Measurements from ENCODE around the gene WNT3. TPM values are rescaled to one million over a fixed set of nuclear protein-coding genes. Genes with fewer than 3 reads are reported as not detected.

WNT3 gene
- total RNA-seq, 4 donors from 2014 or later, result 0.21 to 0.90 (median 0.73) TPM

DNA sequence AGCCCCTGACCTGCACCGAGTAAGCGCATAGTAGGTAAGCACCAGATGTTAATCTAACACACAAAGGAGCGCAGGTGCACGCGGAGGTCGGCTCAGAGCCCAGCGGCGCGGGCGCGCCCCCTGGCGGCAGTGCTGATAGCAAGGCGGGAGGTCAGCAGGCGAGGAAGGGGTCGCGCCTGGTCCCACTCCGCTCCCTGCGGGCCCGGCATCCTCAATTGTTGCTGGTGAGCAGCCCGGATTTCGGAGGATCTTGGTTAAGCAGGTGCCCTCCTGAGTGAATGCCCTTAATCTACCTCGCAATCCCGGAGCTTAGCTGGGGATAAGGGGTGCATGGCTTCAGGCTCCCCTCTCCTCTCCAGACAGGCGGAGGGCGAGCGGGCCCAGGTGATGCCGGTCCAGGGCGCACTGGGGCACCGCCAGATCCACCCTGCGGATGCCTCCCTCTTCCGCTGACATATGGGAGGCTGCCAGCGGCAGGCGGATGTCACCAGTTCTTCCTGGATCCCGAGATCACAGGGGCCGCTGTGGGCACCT is 4.0 kb upstream of the WNT3 start:
- peaks cover 0 to 72% of the 10 kb centered on the region in 2 donors for H3K27me3 ChIP-seq
- WGBS, 2 donors, result 20 to 23% methylated on average over 27 to 28 of the region's 35 CpGs
- H3K4me3 ChIP-seq, result no peak overlapping the region
- peaks cover 0 to 31% (median 20%) of the 10 kb centered on the region in 4 donors for H3K4me1 ChIP-seq
- no peak for DNase-seq (ENCODE audit: low spot score in 2 of 2)
- H3K27ac ChIP-seq, result no peak overlapping the region
- no peak for TF ChIP-seq POLR2A (IDR thresholded peaks at IDR 0.05)
- TF ChIP-seq, protein P1, sequence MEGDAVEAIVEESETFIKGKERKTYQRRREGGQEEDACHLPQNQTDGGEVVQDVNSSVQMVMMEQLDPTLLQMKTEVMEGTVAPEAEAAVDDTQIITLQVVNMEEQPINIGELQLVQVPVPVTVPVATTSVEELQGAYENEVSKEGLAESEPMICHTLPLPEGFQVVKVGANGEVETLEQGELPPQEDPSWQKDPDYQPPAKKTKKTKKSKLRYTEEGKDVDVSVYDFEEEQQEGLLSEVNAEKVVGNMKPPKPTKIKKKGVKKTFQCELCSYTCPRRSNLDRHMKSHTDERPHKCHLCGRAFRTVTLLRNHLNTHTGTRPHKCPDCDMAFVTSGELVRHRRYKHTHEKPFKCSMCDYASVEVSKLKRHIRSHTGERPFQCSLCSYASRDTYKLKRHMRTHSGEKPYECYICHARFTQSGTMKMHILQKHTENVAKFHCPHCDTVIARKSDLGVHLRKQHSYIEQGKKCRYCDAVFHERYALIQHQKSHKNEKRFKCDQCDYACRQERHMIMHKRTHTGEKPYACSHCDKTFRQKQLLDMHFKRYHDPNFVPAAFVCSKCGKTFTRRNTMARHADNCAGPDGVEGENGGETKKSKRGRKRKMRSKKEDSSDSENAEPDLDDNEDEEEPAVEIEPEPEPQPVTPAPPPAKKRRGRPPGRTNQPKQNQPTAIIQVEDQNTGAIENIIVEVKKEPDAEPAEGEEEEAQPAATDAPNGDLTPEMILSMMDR (IDR thresholded peaks at IDR 0.05), result peak in 1 of 5 experiments; percentile 22
- no peak for TF ChIP-seq EP300 (IDR thresholded peaks at IDR 0.05)
- H3K36me3 ChIP-seq, result no peaks in the 10 kb centered on the region
- H3K9me3 ChIP-seq, result no peaks in the 10 kb centered on the region

DNA sequence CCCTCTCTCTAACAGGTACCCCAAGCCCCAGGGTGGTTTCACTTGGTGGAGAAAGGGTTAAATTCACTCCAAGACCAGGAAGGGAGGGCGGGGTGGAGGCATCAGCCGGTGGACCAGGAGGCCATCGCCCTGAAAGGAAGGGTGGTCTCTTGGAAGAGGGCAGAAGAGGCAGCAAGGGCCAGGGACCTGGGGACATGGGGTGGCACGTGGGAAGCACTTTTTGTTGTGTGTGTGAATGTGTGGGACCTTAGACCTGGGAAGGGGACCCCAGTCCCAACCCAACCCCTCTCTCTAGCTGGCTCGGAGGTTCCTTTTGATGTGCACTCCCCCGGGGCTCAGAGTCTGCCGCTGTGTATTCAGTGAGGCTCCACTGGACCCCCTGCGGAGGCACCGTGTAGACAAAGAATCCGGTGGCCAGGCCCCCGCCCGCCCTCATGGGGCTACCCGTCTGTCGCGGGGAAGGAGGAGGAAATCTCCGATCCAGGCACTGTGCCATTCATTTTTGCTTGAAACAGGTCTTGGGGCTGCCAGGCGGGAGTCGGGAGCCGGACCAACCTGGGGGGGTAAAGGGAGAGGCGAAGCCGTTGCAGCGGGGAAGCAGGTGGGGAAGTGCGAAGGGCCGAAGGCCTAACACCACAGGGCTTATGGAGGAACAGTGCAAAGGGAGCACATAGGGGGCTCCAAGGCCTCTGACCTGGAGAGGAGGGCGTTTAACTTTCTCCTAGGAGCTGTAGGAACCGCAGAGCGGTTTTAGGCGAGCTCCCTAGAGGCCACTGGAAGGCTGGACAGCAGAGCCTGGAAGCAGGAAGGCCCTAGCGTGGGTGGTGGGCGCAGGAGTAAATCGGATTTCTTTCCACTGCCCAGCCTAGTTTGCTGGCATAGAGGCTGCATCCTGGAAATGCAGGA is 3.2 kb upstream of the WNT3 start:
- TF ChIP-seq EP300 (IDR thresholded peaks at IDR 0.05), result no peak
- TF ChIP-seq POLR2A (IDR thresholded peaks at IDR 0.05), result no peak
- TF ChIP-seq, protein P1 (IDR thresholded peaks at IDR 0.05), result no peak
- WGBS, 2 donors, result 19 to 27% methylated on average over 26 to 31 of the region's 31 CpGs
- Histone ChIP-seq H3K36me3 (no peaks in the 10 kb centered on the region), H3K9me3 (no peaks in the 10 kb centered on the region), H3K4me3 (no peak overlapping the region), H3K4me1 (peaks cover 0 to 32% (median 20%) of the 10 kb centered on the region in 4 donors), H3K27ac (no peak overlapping the region), H3K27me3 (peaks cover 0 to 80% of the 10 kb centered on the region in 2 donors)
- no peak for DNase-seq (ENCODE audit: low spot score in 2 of 2)

DNA sequence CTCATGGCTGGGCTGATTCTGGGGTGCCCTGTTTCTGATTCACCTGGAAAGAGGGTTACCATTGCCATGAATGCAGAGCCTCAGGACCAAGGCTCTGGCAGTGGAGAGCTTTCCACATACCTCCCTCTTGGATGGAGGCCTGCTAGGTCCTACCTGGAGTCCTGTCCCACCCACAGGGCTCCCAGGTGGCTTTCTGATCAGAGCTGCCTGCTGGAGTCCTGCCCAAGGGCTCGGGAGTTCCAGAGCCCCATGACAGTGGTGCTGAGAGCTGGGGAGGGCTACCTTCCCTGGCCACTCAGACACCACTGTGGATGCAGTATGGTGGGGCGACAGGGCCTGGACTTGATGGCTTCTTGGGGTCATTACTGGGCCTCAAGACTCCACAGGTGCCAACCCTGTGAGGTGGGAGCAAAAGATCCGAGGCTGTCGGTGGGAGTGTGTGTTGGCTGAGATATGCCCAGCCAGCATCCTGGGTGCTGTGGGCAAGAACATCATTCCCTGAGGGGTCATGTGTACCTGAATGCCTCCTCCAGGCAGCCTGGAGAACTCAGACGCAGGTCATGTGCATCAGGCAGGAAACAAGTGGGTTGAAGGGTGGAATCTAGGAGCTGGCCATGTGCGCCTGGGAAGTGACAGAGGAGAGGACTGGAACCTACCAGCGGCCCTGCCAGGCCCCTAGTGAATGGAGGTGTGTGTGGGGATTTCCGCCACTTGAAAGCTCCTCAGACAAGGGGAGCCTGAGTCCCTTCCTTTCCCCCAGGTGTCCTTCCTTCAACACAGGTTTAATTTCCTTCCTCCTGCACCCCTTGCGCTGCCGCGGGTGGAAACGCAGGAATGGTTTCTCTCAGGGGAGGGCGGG is 2.3 kb upstream of the WNT3 start:
- Histone ChIP-seq H3K4me1 (peaks cover 0 to 32% (median 20%) of the 10 kb centered on the region in 4 donors), H3K27ac (no peak overlapping the region), H3K36me3 (no peaks in the 10 kb centered on the region), H3K27me3 (peaks cover 0 to 89% of the 10 kb centered on the region in 2 donors), H3K9me3 (no peaks in the 10 kb centered on the region), H3K4me3 (no peak overlapping the region)
- TF ChIP-seq EP300 (IDR thresholded peaks at IDR 0.05) (no peak), POLR2A (IDR thresholded peaks at IDR 0.05) (no peak)
- TF ChIP-seq, protein P1 (IDR thresholded peaks at IDR 0.05), result no peak
- WGBS, 2 donors, result 27 to 50% methylated on average over 12 to 13 of the region's 13 CpGs
- DNase-seq (ENCODE audit: low spot score in 2 of 2), result no peak

DNA sequence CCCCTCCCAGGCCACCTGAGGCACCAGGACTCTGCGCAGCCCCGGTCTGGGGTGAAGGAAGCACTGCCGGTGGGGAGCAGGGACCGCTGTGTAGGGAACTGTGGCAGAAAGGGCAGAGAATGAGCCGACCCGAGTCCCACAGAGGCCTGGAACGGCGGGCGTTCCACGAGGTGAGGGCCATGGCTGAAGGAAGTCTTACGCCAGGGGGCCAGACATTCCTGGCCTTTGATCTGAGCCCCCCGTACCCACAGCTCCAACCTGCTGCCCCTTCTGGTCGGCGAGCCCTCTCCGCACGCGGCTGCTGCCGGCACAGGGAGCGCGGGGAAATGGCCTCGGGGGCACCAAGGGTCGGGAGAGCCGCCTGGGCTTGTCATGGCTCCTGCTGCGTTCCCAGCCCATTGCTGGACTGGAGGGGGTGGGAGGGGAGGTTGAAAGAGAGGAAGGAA is 1.4 kb upstream of the WNT3 start:
- no peaks in the 10 kb centered on the region for H3K36me3 ChIP-seq
- no peak overlapping the region for H3K27ac ChIP-seq
- WGBS, 2 donors, result 15 to 16% methylated on average over 21 to 24 of the region's 24 CpGs
- peaks cover 0 to 32% (median 20%) of the 10 kb centered on the region in 4 donors for H3K4me1 ChIP-seq
- no peak for DNase-seq (ENCODE audit: low spot score in 2 of 2)
- H3K4me3 ChIP-seq, result no peak overlapping the region
- no peaks in the 10 kb centered on the region for H3K9me3 ChIP-seq
- peaks cover 0 to 93% of the 10 kb centered on the region in 2 donors for H3K27me3 ChIP-seq
- TF ChIP-seq, protein P1 (IDR thresholded peaks at IDR 0.05), result no peak
- no peak for TF ChIP-seq POLR2A (IDR thresholded peaks at IDR 0.05)
- no peak for TF ChIP-seq EP300 (IDR thresholded peaks at IDR 0.05)
